OCI-M1 (cell line): Measurements from ENCODE around the gene TMC1.
"Not testable (repeated sequence)": the region's sequence is repeated elsewhere in the genome, so short reads cannot be mapped to it uniquely, and the experiment has no call there.

Source experiments
- DNase-seq: peaks from one replicate; lab custom pipeline; 2025; lab: John Stamatoyannopoulos, UW

TMC1 gene

DNA sequence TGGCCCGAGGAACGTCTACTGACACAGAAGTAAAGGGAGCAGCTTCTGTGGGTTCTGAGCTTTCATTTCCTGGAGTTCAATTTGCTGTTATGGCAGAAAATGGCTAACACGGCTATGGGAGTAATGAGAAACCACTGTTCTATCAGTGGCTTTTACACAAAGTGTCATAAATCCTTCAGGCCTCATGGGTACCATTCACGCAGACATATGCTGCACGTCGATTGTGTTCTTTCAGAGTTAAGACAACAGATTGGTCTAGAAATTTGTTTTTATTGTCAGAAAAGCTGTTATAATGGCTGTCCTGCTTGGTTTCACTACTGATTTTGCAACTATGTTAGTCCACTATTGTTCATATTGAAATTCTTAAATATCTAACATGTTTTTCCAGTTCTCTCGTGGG, 296.0 kb downstream of the TMC1 start:
- no peak for DNase-seq

DNA sequence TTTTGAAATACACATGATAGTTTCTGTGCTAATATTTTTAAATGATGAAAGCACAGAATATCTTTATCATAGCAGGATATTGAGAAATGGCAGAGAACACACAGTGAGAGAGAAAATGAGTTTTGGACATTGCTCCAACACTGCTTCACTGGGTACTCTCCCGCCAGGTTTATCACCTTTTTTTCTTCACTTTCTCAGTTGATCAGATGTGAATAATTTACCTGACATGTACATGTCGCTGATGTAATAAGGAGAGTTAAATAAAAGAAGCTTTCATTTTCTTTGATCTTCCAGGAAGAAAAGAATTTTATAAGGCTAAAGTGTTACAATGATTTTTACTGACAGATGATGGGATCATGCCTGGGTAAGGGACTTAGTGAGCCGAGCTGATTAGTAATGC, 297.0 kb downstream of the TMC1 start:
- DNase-seq: no peak

DNA sequence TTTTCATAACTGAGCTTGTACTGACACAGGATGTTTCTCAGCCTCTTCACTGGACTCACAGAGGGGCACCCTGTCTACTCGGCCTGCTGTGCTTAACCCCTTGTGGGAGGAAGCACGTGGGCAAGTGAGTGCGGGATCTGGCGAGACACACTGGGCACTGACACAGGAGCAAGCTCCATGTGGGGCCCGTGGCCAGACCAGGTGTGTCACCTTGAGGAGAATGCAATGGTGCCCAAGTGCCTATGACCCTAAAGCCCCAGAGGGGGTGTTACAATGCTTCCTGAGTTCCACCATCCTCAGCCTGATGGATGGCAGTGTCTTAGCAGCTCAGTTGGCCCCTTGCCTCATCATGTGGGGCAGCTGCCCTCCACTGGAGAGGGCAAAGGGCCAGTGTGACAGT, 302.6 kb downstream of the TMC1 start:
- DNase-seq: no peak

DNA sequence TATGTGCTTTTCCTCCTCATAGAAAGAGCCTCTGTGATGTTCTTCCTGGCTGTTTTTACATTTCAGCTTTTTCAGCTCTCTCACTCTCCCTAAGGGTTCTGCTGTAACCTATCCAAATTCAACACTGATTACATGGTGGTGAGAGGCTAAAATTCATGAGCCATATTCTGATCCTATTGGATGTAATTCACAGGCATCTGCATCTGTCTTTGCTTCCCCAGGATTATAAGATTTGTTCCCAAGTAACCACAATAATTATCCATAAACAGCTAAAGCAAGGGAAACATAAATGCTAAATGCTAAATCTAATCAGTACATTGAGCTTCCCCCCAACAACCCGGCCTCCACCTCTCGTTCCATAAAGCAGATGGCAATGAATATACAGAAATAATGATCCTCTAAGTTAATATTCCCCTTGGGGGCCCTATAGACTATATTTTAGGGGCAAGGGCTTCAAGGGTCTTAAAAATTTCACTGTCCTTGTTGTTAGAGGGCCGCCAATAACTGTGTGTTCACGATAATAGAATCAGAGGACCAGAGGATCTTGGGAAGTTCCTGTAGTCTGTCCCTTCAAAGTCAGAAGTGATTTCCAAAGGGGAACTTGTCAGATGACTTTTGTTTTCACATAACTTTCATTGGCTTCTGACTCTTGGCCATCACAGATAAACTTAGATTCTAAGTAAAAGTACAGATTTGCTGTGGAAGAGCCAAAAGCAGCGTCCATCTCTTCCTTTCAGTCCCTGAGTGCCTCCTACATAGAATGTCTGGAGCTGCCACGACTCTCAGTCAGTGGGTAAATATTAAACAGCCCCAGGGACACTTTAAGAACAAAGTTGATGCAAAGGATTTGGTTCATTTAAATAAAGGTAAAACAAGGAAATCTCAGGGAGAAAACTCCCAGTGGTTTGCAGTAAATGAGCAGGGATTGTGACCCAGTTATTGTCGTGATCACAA, 305.9 kb downstream of the TMC1 start:
- DNase-seq: peak; percentile 38

DNA sequence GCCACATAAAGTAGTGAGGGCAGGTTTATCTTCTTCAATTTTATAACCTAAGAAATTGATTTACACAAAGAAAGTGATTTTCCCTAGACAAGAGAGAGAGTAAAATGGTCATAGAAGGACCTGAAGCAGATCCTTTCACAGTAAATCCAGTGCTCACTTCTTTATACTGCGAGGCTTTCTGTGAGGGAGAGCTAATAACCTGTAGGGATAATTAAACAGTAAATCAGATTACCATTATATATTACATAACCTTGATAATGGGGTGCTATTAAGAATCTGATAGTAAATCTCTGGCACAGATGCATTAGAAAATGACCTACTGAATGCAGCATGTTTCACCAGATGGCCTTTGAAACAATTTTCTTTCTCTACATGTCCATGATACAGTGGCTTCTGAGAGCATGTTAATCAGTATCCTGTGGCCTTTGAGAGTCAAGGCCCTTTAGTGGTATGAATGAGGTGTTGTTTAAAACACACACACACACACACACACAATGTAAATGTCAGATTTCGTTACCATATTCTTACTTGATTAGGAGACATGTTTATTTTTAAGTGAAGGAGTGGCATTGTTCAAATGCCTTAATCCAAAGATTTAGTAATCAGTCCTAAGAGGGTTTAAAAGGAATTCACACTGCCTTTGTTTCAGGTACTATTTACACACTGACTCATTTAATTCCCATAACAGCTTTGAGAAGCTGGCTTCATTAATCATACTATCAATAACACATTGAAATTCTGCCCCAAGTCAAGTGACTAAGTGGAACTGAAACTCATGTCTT, 306.7 kb downstream of the TMC1 start:
- DNase-seq: no peak

DNA sequence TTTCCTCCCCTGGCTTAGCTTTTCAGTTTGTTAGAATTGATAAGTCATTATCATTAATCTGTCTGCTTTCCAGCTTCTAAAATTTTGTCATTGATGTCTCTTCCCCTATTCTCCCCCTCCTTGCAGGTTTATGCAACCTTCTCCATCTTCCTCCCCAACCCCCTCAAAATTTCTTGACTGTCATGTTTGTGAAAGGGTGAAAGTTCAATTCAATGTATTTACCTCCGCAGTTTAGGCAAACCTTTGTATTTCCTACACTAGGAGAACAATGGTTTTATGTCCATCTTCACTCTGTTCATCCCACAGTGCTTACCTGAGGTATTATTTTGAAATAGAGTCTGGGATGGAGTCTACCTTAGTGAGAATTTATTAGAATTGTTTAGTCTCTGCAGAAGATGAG, 313.6 kb downstream of the TMC1 start:
- no peak for DNase-seq

DNA sequence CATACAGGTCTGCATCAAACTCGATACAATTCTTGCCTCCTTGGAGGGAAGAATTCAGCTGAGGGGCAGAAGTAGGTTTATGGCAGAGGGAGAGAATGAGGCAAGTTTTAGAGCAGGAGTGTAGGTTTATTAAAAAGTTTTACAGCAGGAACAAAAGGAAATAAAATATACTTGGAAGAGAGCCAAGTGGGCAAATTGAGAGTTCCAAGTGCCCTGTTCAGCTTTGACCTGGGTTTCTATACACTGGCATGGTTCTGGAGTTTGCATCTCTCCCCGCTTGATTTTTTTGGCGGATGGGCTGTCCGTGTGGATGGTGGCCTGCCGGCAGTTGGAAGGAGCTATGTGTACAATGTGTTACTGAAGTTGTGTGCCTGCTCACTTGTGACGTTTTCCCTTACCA, 315.4 kb downstream of the TMC1 start:
- DNase-seq: no peak

DNA sequence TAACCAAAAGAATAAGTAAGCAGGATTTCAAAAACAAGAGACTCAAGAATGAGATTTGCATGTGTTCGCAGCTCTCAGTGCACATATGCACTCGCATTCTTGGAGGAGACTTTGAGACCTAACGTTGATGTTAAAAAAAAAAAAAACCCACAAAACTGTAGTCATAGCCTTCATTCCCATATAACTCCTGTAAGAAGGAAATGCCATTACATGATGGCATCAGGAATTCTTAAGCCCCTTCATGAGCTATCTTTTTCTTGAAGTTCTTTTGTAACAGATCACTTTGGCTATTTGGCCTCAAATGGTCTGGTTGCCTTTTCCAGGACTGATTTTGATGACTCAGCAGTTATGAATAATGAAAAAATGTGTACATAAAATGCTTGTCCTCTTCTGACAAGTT, 317.7 kb downstream of the TMC1 start:
- DNase-seq: no peak

DNA sequence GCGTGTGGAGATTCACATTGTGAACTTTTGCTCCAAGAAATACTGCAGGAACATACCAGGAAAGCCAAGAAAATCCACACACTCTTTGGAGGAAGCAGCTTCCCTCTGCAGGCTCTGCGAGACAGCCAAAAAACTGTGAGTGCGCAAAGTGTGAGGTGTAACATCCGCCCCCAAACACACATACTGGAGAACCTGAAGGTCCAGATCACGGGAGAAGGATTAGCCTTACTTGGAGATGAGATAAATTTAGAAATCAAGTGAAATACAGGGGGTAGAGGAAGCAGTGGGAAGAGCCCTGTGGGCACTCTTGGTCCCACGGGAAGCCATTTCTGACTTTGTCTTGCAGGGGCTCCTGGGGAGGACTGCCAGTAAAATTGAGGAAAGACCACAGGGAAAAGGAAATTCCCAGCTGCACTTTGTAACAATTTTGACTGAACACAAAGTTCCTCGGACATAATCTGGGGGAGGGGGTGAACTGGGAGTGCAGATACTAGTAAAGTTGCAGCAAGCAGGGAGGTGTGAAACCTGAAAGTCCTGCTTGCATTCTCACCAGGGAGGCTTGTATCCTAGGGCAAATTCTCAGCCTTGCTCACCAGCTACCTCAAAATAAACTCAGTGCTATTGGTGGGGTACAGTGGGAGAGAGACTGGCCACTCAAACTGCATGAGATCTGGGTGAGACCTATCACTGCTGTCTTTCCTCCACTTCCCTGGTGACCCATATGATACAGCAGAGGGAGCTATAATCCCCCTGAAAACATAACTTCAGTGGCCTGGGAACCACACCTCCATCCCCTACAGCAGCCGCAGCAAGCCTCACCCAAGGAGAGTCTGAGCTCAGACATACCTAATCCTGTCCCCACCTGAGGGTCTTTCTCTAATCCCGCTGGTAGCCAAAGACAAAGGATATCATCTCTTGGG, 322.4 kb downstream of the TMC1 start:
- no peak for DNase-seq

DNA sequence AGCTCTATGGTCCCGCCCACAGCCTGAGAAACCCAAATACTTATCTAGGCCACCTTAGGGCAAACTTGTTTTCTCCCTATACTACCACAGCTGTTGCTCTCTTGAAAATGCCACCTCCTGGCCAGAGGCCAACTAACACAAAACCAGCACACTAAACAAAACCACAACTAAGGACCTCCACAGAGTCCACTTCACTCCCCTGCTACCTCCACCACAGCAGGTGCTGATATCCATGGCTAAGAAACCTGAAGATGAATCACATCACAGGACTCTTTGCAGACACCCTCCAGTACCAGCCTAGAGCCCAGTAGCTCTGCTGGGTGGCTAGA, 323.0 kb downstream of the TMC1 start:
- DNase-seq: no peak

DNA sequence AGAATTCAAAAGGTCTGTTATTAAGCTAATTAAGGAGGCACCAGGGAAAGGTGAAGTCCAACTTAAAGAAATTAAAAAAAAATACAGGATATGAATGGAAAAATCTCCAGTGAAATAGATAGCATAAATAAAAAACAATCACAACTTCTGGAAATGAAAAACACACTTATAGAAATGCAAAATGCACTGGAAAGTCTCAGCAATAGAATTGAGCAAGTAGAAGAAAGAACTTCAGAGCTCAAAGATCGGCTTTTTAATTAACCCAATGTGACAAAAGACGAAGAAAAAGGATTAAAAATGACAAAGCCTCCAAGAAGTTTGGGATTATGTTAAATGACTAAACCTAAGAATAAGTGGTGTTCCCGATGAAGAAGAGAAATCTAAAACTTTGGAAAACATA, 323.6 kb downstream of the TMC1 start:
- DNase-seq: not testable (repeated sequence)

DNA sequence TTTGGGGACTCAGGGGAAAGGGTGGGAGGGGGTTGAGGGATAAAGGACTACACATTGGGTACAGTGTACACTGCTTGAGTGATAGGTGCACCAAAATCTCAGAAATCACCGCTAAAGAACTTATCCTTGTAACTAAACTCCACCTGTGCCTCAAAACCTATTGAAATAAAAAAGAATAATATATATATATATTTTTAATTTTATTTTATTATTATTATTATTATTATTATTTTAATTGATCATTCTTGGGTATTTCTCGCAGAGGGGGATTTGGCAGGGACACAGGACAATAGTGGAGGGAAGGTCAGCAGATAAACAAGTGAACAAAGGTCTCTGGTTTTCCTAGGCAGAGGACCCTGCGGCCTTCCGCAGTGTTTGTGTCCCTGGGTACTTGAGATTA, 328.8 kb downstream of the TMC1 start:
- not testable (repeated sequence) for DNase-seq

DNA sequence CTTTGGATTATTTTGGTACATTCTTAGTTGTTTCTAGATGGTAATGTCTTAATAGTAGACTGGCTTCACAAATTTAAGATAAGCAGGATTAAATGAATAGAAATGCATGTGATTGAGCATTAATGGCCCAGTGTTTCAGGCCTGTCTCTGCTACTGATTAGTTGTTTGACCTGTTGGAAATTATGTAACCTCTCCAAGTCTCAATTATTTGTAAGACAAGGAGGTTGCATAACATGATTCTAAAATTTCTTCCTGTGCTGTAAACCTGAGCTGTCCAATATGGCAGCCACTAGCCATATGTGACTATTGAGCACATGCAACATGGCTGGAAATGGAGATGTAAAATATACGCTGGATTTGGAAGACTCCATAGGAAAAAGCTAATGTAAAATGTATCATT, 333.9 kb downstream of the TMC1 start:
- DNase-seq: no peak

DNA sequence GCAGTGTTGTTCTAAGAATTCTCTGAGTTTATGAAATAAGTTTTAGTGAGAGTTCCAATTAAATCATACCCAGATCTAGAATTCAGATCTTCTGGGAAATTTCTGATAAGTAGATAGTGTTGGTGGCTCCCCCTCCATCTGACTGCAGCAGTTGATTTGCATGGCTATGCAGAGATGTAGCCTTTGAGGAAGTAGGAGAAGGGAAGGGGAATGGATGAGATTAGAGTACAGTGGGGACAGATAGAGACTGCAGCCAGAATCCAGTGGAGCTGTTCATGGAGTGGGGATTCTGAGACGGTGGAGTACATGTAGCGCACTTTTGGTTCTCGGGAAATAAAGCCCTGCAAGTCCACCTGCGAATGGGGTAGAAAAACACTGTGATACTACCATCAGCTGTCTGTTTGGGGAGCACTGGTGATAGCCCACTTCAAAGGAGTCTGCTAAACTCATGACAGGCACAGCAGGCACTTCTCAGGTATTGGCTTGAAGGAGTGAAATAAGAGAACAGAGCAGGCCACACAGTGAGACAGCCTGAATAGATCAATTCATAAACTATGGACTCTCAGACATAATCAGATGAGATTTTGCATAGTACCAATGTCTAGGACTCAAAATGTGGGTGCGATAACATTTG, 334.6 kb downstream of the TMC1 start:
- DNase-seq: peak; percentile 6

DNA sequence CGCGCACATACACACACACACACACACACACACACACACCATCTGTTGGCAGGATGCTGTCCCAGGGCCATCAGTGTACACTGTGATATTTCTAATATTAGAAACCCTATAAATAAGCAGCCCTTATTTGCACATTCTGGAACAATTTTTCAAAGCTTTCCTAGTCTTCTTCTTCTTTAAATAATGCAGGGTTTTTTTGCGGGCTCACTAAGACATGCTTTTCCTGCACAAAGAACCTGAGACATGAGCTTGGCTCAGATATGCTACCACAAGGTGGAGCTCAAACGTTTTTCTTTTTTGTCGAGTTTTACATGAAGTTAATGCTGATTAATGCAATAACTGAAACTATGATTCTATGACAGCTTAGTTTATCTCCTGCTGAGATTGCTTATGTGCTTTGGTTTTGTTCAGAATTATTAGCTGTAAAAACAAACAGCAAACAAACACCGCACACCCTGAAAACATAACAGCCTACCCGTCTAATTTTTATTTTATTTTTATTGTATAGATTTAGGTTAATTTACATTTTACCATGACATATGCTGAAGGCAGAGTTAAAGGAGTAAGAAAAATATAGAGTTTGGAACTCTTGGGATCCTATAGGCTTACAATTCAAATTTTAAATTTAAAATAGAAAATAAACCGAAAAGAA, 335.7 kb downstream of the TMC1 start:
- peak; percentile 81 for DNase-seq

DNA sequence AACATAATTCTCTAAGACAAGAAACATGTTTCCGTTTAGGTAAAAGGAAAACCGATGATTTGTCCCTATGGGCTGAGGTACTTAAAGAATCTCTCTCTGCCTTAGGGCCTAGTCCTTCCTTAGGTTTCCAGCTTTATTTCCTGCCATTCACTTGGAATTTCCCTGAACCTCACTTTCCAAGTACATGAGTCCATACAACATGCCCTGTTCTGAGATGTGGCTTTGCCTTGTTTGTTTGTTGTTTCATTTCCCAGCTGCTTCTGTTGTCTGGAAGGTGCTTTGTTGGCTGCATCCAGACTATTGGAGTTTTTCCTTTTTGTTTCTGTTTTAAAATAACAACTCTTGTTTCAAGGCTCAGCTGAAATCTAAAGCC, 336.2 kb downstream of the TMC1 start:
- DNase-seq: no peak

DNA sequence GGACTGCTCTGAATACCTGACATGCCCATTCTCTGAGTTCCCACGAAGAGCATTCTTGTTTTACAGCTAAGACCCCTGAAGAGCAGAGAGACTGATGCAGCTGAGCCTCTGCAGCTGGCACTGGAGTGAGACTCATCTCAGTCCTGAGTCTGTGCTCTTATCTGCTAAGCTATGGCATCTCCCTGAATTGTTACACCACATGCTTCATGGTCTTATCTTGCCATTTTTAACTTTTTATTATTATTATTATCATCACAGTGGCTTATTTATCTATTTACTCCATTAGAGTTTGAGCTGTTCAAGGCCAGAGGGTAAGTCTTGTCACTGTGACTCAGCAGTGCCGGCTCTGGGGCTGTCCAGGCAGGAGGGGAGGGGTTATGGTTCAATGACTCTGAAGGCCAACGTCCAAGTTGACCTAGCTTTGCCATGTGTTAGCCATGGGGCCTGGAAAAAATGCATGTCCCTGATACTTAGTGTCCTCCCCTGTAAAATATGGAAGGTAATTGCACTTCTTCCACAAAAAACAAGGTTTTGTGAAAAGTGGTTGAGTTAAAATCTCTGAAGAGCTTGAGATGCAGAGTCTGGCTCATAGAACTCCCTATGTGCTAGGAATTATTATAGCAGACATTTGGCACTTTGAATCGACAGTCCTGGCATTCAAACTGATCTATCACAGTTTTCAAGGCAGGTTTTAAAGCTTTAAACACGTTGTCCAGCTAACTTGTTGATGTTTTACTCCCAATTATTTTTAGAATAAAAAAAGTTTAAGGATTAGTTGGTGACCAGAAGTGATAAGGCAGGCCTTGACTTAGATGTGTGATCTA, 336.9 kb downstream of the TMC1 start:
- DNase-seq: peak; percentile 60

DNA sequence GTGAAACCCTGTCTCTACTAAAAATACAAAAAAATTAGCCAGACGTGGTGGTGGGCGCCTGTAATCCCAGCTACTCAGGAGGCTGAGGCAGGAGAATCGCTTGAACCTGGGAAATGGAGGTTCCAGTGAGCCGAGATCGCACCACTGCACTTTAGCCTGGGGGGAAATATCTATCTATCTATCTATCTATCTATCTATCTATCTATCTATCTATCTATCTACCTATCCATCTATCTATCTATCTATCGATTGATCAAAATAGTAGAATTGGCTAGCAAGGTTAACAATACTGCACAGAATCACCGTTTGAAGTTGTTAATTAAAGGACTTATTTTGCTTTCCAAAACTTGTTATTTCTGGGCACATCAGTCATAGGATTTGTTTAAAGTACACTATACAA, 341.4 kb downstream of the TMC1 start:
- not testable (repeated sequence) for DNase-seq

DNA sequence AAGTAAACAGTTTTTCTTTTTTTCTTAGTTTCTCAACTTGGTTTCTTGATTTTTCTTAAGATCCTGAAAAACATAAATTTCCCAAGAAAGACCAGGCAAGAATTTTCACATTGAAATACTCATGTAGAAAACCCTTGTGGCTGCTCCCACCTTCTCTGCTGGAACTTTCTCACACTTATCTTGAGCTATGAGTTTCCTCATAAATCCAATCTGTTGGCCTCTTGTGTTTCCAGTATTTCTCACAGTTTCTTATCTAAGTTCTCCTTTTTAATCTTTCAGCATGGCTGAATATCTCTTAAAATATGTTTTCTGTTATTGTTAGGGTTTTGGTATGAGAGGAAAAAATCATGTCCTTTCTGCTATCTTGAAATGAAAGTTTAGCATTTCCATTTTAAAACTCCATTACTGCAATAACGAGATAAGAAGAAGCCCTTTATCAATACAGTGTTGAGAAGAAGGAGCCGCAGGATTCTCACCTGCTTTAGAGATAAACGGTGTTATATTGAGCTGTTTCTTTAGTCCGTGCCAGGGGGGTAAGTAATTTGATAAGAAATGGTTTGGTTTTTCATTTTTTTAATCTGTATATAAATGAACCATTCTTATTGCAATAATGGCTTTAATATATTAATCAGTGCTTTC, 342.2 kb downstream of the TMC1 start:
- DNase-seq: peak; percentile 50

DNA sequence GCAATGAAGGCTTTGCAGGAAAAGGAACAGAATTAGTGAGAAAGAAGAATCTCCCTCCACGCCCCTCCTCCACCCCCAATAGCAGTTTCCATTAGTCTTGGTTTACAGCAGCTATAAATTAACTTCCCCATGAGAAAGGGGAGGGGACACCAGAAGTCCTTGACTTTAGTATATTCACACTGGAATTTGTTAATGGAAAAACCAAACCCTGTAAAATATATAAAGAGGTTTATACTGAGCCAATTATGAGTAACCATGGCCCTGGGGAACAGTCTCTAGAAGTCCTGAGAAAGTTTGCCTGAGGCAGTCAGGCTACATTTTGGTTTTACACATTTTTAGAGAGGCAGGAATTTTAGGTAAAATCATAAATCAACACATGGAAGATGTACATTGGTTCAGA, 342.9 kb downstream of the TMC1 start:
- no peak for DNase-seq
